ENCODE data around the gene PTPRT.

- TF ChIP-seq CTCF (IDR thresholded peaks at IDR 0.05): no peak
- no peak for TF ChIP-seq POLR2A (IDR thresholded peaks at IDR 0.05)
Measured at GRCh38 chr20:42531508-42531961, 658.2 kb downstream of the PTPRT start.

Measured in Peyer's patch (tissue), 4 donors.